Epithelial cell of prostate (primary cell): ENCODE results near the gene SYK.
"Not testable (repeated sequence)": the region's sequence is repeated elsewhere in the genome, so short reads cannot be mapped to it uniquely, and the experiment has no call there.

Experiments used
- DNase-seq: peaks from one replicate; pipeline ENCODE4 v3.0.0-alpha.2; 2011; ENCODE audit warnings: low read depth, low spot score
- H3K27ac ChIP-seq: fragments of 450-650 bp; 2 replicates; pipeline ENCODE4 v1.5.1; 2017; ENCODE audit warnings: mild to moderate bottlenecking

Gene SYK

GRCh38 chr9:90820406-90820805, 18.8 kb downstream of the SYK start:
- not testable (repeated sequence) for DNase-seq, H3K27ac ChIP-seq

GRCh38 chr9:90821236-90821635, 19.6 kb downstream of the SYK start:
- DNase-seq, H3K27ac ChIP-seq: not testable (repeated sequence)

GRCh38 chr9:90821697-90822096, 20.1 kb downstream of the SYK start:
- no peak overlapping the region for H3K27ac ChIP-seq
- no peak for DNase-seq

GRCh38 chr9:90822866-90823265, 21.2 kb downstream of the SYK start:
- H3K27ac ChIP-seq, result no peak overlapping the region
- DNase-seq, result no peak

GRCh38 chr9:90825586-90825985, 24.0 kb downstream of the SYK start:
- DNase-seq, result no peak
- H3K27ac ChIP-seq, result no peak overlapping the region

- H3K27ac ChIP-seq, result no peak overlapping the region
- no peak for DNase-seq
These were observed 24.9 kb downstream of the SYK start for GRCh38 chr9:90826326-90827020.

GRCh38 chr9:90827181-90827871, 25.7 kb downstream of the SYK start:
- DNase-seq, result no peak
- no peak overlapping the region for H3K27ac ChIP-seq

GRCh38 chr9:90830051-90830450, 28.4 kb downstream of the SYK start:
- H3K27ac ChIP-seq, result no peak overlapping the region

GRCh38 chr9:90830977-90831376, 29.4 kb downstream of the SYK start:
- H3K27ac ChIP-seq, result no peak overlapping the region
- DNase-seq, result no peak

More at GRCh38 chr9:90830051-90830450, 28.4 kb downstream of the SYK start:
- DNase-seq, result no peak

- no peak for DNase-seq
- H3K27ac ChIP-seq, result no peak overlapping the region
These were observed 30.6 kb downstream of the SYK start for GRCh38 chr9:90832261-90832660.

- H3K27ac ChIP-seq, result no peak overlapping the region
- no peak for DNase-seq
These were observed 33.4 kb downstream of the SYK start for GRCh38 chr9:90834828-90835595.

- no peak overlapping the region for H3K27ac ChIP-seq
- no peak for DNase-seq
These were observed 34.9 kb downstream of the SYK start for GRCh38 chr9:90836411-90837080.

GRCh38 chr9:90838098-90838497, 36.5 kb downstream of the SYK start:
- no peak overlapping the region for H3K27ac ChIP-seq

GRCh38 chr9:90838581-90839154, 37.0 kb downstream of the SYK start:
- no peak overlapping the region for H3K27ac ChIP-seq

More at GRCh38 chr9:90838098-90838497, 36.5 kb downstream of the SYK start:
- no peak for DNase-seq

GRCh38 chr9:90839183-90839728, 37.6 kb downstream of the SYK start:
- no peak overlapping the region for H3K27ac ChIP-seq
- no peak for DNase-seq

More at GRCh38 chr9:90838581-90839154, 37.0 kb downstream of the SYK start:
- DNase-seq, result no peak

GRCh38 chr9:90840696-90841095, 39.1 kb downstream of the SYK start:
- no peak overlapping the region for H3K27ac ChIP-seq
- DNase-seq, result no peak

- no peak for DNase-seq
- no peak overlapping the region for H3K27ac ChIP-seq
These were observed 39.6 kb downstream of the SYK start for GRCh38 chr9:90841213-90841612.

GRCh38 chr9:90841615-90842014, 40.0 kb downstream of the SYK start:
- no peak for DNase-seq
- no peak overlapping the region for H3K27ac ChIP-seq

- no peak overlapping the region for H3K27ac ChIP-seq
- no peak for DNase-seq
These were observed 40.7 kb downstream of the SYK start for GRCh38 chr9:90842176-90842777.
